ENCODE data around the gene SERP2. TPM values are rescaled to one million over a fixed set of nuclear protein-coding genes. Genes with fewer than 3 reads are reported as not detected.
A peak's percentile ranks its signal among the peaks of the same experiment; 100 is the strongest.

Gene SERP2
- total RNA-seq, 1 experiment from 2014 or later, result 1.8 TPM

- H2BK20ac ChIP-seq (ENCODE audit: low read depth, low read length, poor library complexity, severe bottlenecking), result no peak overlapping the region
- no peaks in the 10 kb centered on the region for H3K9me3 ChIP-seq (ENCODE audit: control insufficient read depth, low read depth, low read length)
- no peak overlapping the region for H2BK15ac ChIP-seq (ENCODE audit: low read depth, low read length)
- H3K14ac ChIP-seq (ENCODE audit: insufficient read depth, low read length), result peak overlapping the region; percentile 96; the same call in 1 of the 2 replicates
- H3K23me2 ChIP-seq (ENCODE audit: insufficient read length, low read depth, low read length, poor library complexity, severe bottlenecking), result peaks cover 7% of the 10 kb centered on the region
- peak overlapping the region; percentile 98 for H3K18ac ChIP-seq (ENCODE audit: insufficient read length, low read depth, low read length)
- peak overlapping the region; percentile 75 for H3K27ac ChIP-seq (ENCODE audit: insufficient read length, low read depth, low read length)
- peak overlapping the region; percentile 97 for H3K9ac ChIP-seq (ENCODE audit: extremely low read depth, insufficient read length, low read length)
- H4K20me1 ChIP-seq (ENCODE audit: control insufficient read depth, insufficient read depth, insufficient read length), result no peaks in the 10 kb centered on the region
- H3T11ph ChIP-seq (ENCODE audit: low read length), result no peak overlapping the region
- no peaks in the 10 kb centered on the region; the same call in 1 of the 2 replicates for H3K27me3 Mint-ChIP-seq (ENCODE audit: low read depth)
- H3K36me3 Mint-ChIP-seq (ENCODE audit: insufficient read depth in 1 of 3, low read depth in 3 of 3), result peaks cover 27 to 34% (median 27%) of the 10 kb centered on the region in 3 experiments; a peak in 6 of 7 replicates
- peak overlapping the region; percentile 60 for H4K91ac ChIP-seq (ENCODE audit: insufficient read length, low read depth, low read length)
- no peaks in the 10 kb centered on the region for H3K4me1 ChIP-seq (ENCODE audit: insufficient read depth, low read length)
- H2BK5ac ChIP-seq (ENCODE audit: insufficient read length, low read length), result peak overlapping the region; percentile 70
- peaks cover 28 to 37% of the 10 kb centered on the region in 2 experiments for H3K4me1 Mint-ChIP-seq
- no peak overlapping the region for H4K8ac ChIP-seq (replicated peaks; ENCODE audit: insufficient read length, low read depth, low read length)
- no peaks in the 10 kb centered on the region for H3K79me2 ChIP-seq (ENCODE audit: insufficient read depth, low read length)
- H3K4me3 Mint-ChIP-seq, result peak overlapping the region; percentile 86 to 97
- H3K79me1 ChIP-seq (ENCODE audit: insufficient read depth, low read depth, low read length, poor library complexity, severe bottlenecking), result peaks cover 6% of the 10 kb centered on the region
- H2BK120ac ChIP-seq (ENCODE audit: low read depth, low read length, poor library complexity, severe bottlenecking), result peak overlapping the region; percentile 98
- no peak overlapping the region for H2AFZ ChIP-seq (ENCODE audit: low read length)
- no peak overlapping the region for H2AK5ac ChIP-seq (ENCODE audit: insufficient read length, low read length)
- H4K5ac ChIP-seq (ENCODE audit: insufficient read length, low read depth, low read length), result peak overlapping the region; percentile 58
- H3K27me3 ChIP-seq (ENCODE audit: insufficient read depth, low read length), result no peaks in the 10 kb centered on the region
- no CpG with 5 or more reads among the region's 9 CpGs for WGBS (ENCODE audit: extremely low coverage, insufficient read length, low lambda C conversion rate)
- peak overlapping the region; percentile 94 for H2BK12ac ChIP-seq (ENCODE audit: insufficient read length, low read depth, low read length)
- peak overlapping the region; percentile 99 for H3K27ac Mint-ChIP-seq
- H3K56ac ChIP-seq (ENCODE audit: insufficient read length, low read depth, low read length), result peak overlapping the region; percentile 50
- peak overlapping the region; percentile 81; the same call in 1 of the 2 replicates for H3K4ac ChIP-seq (ENCODE audit: low read depth, low read length)
- no peak for TF ChIP-seq CTCF (conservative IDR thresholded peaks at IDR 0.05)
- no peak for DNase-seq
- peak overlapping the region; percentile 77 for H3K23ac ChIP-seq (ENCODE audit: insufficient read length, low read depth, low read length)
- no peaks in the 10 kb centered on the region for H3K9me3 Mint-ChIP-seq
- H3K4me2 ChIP-seq (ENCODE audit: insufficient read depth, insufficient read length, low read length), result peak overlapping the region; percentile 87
These were observed 62.4 kb downstream of the SERP2 start for GRCh38 chr13:44435919-44436510.
